Stimulated activated CD8-positive, alpha-beta memory T cell treated with anti-CD3 and anti-CD28 coated beads, Interleukin-7, amount 100 ng/mL, for 1 hour (primary cell): ENCODE measurements around the gene ESR1.
"Not testable (repeated sequence)": the region's sequence is repeated elsewhere in the genome, so short reads cannot be mapped to it uniquely, and the experiment has no call there.

ENCODE experiments used
- DNase-seq, 2 donors: peaks; one replicate each; pipeline ENCODE4 v3.0.0-alpha.2; 2020; ENCODE audit warnings: low read depth in 2 of 2

The ESR1 gene

DNA sequence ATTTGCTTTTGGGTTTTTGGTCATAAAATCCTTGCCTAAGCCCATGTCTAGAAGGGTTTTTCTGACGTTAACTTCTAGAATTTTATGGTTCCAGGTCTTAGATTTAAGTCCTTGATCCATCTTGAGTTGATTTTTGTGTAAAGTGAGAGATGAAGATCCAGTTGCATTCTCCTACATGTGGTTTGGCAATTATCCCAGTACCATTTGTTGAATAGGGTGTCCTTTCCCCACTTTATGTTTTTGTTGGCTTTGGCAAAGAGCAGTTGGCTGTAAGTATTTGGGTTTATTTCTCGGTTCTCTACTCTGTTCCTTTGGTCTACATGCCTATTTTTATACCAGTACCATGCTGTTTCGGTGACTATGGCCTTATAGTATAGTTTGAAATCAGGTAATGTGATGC, 86.9 kb downstream of the ESR1 start:
- DNase-seq = not testable (repeated sequence)

DNA sequence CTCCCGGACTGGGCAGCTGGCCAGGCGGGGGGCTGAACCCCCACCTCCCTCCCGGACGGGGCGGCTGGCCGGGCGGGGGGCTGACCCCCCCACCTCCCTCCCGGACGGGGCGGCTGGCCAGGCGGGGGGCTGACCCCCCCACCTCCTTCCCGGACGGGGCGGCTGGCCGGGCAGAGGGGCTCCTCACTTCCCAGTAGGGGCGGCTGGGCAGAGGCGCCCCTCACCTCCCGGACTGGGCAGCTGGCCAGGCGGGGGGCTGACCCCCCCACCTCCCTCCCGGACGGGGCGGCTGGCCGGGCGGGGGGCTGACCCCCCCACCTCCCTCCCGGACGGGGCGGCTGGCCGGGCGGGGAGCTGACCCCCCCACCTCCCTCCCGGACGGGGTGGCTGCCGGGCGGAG, 91.7 kb downstream of the ESR1 start:
- DNase-seq = not testable (repeated sequence)

DNA sequence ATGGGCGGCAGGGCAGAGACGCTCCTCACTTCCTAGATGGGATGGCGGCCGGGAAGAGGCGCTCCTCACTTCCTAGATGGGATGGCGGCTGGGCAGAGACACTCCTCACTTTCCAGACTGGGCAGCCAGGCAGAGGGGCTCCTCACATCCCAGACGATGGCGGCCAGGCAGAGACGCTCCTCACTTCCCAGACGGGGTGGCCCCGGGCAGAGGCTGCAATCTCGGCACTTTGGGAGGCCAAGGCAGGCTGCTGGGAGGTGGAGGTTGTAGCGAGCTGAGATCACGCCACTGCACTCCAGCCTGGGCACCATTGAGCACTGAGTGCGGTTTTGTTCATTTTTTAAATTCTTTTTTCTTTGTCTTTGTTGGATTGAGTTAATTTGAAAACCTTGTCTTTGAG, 92.3 kb downstream of the ESR1 start:
- not testable (repeated sequence) for DNase-seq

DNA sequence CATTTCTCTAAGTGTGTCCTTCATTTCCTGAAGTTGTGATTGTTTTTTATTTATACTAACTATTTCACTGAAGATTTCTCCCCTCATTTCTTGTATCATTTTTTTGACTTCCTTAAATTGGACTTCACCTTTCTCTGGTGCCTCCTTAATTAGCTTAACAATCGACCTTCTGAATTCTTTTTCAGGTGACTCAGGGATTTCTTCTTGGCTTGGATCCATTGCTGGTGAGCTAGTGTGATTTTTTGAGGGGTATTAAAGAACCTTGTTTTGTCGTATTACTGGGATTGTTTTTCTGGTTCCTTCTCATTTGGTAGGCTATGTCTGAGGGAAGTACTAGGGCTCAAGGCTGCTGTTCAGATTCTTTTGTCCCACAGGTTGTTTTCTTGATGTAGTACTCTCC, 92.8 kb downstream of the ESR1 start:
- no peak for DNase-seq

DNA sequence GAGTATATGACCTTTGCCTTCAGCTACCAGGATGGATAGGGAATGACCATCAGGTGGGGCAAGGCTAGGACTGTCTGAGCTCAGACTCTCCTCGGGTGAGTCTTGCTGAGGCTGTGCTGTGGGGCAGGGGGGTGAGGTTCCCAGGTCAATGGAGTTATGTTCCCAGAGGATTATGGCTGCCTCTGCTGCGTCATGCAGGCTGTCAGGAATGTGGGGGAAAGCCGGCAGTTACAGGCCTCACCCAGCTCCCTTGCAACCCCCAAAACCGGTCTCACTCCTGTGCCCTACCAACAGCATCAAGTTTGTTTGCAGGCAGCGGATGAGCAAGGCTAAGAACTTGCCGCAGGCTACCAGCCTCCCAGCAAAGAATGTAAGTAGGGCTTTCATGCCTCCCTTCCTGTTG, 93.5 kb downstream of the ESR1 start:
- DNase-seq = no peak

DNA sequence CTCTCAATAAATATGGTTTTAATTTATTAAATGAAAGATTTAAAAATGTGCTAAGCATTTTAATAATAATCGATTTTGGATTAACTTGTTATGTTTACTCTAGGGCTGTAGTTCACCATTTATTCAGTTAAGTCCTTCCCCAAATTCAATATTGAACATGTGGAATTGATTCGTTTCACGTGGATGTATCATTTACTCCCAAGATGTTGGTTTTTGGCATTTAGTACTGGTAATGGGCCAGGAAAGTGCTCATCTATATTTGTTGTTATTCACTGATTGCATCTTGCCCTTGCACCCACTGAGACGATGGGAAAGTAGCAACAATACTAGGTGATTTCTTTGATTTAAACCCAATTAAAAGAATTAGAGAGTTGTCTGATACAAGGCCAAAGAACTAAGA, 97.1 kb downstream of the ESR1 start:
- no peak for DNase-seq

DNA sequence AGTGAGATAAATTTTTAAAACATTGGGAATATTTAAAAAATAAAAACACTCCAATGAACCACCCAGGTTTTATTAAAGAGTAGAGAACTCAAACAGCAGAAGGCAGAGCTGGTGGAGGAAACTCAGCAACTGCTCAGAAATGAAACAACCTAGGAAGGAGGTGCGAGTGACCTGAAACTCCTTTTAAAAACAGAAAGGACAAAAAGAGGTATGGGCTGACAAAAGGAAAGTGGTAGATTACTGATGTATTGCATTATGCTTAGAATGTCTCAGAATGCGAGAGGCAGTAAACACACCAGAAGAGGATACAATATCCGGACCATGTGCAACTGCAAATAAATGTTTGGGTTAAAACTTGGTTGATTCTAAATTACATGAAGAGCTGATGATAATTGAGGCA, 97.6 kb downstream of the ESR1 start:
- no peak for DNase-seq

DNA sequence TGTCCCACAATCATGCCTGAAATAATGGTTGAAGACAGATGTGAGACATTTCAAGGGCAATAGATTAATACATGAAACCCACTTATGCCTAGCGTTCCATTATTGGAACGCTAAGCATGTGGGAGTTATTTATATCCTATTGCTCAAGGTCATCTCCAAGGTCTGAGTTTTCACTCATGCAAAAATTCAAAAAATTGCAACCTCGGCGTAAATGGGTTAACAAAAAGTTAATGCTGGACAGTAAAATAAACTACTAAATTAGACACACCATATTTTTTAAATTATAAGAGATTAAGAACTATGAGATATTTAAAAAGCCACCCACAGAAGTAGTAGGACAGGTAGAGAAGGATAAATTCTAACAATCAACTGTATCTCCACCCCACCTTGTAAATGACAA, 98.4 kb downstream of the ESR1 start:
- no peak for DNase-seq

DNA sequence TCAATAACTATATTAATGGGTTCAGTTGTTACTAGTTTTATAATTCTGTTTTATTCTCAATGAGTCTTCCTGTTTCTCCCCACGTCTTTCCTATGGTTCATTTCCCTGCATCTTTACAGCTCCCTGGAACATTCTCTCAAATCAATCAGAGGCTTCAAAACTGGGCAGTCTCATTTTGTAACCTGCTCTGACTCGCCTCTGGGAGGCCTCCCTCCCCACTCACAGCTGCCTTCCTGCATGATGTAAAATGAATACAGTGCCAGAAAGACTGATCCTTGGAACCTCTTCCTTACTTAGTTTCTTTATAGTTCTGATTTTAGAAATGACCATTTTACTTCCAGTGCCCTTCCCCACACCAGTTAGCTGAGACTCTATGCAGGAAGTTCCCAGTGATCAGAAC, 103.9 kb downstream of the ESR1 start:
- no peak for DNase-seq

DNA sequence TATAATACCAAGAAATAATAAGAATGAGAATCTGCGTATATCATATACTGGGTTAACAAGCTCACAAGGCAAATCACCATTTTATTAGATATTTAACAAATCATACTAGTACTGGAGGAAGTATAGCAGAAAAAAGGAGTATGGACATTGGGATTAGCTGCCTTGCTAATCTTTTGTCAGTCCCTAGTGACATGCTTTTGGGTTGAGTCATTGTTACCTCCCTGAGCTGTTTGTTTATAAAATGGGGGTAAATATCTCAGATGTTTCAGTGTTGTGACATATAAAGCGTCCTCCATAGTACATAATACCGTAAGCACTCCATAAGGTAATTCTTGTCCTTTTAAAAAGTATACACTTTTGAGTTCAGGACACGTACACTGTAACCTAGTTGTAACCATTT, 107.0 kb downstream of the ESR1 start:
- DNase-seq = no peak

DNA sequence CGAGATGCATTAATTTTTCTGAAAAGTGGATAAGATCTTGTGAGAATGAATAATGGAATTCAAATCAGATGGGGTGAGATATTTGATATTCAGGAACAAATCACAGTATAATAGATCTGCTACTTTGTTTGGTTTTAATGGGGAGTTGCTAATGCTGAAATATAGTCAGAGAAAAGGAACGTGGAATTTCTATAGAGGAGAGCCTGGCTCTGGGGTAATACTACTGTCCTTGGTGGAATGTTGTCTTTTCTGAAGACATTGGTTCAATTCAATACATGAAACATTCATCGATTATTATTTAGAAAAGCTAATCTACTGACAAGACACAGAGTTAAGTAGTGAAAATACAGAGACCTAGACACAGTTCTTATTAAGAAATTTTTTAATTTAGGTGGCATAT, 108.6 kb downstream of the ESR1 start:
- DNase-seq = no peak

DNA sequence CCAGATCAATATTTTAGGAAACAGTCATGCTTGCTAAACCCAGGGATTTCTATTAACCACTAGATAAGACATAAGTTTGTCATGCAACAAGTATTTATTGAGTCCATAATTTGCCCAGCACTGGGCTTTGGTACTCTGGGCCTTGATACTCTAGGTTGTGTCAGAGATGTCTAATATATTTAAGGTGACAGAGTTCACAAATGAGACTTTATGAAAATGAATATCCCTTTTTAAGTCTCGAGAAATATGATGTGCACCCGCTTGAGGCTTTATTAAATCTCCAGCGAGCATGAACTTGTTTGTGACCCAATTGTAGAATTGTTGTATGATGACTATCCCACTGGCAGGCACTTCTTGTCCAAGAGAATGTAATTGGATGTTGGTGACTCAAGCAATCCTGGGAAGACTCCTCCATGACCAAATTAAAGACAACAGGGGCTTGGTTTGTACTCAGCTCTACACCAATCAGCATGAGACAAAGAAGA, 109.2 kb downstream of the ESR1 start:
- DNase-seq = no peak

DNA sequence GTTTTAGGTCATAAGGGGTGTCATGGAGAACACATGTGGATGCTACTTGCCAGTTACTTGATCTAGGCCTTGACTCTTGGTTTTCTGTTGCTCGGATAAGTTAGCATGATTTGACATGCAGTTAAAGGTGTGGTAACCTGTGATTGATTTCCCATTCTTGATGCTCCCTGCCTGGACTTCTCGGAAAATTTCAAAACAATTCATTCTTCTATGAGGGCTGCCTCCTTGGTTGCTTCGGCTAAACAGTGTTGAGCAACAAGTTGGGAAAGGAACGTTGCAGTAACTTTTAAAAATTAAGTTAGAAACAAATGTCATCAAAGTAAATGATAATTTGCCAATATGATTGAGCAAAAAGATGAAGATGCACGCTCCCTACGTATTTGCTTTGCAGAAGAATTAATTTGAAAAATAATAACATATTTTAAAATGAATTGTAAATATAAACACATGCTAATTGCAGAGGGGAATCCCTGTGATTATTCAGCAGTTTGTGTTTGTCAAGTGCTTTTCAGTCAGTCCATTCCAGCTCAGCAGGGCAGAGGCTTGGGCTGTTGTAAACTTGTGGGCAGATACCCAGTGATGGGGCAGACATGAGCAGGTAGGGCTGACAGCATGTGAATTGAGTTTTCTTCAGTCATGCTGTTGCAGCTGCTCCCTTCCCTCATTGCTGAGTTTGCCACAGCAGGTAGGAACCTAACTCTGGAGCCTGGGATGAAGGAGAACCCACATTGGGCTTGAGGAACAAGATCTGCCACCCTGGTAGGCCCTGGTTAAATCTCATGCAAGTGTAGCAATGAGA, 110.2 kb downstream of the ESR1 start:
- DNase-seq = no peak

DNA sequence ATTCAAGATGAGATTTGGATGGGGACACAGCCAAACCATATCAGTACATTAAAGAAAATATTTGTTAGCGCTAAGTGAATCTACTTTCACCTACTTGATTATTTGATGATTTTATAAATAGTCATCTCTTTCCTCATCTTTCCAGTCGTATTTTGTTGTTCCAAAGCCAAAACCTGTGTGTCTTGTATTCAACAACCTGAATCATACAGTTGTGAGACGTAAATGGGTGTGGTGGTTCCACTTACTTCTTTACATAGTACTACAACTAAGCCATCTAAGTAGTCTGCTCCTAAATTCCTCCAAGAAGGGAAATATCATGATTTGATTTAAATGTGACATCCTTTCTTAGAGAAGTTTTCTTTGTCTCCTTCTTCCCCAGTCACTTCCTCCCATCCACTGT, 132.8 kb downstream of the ESR1 start:
- no peak for DNase-seq

DNA sequence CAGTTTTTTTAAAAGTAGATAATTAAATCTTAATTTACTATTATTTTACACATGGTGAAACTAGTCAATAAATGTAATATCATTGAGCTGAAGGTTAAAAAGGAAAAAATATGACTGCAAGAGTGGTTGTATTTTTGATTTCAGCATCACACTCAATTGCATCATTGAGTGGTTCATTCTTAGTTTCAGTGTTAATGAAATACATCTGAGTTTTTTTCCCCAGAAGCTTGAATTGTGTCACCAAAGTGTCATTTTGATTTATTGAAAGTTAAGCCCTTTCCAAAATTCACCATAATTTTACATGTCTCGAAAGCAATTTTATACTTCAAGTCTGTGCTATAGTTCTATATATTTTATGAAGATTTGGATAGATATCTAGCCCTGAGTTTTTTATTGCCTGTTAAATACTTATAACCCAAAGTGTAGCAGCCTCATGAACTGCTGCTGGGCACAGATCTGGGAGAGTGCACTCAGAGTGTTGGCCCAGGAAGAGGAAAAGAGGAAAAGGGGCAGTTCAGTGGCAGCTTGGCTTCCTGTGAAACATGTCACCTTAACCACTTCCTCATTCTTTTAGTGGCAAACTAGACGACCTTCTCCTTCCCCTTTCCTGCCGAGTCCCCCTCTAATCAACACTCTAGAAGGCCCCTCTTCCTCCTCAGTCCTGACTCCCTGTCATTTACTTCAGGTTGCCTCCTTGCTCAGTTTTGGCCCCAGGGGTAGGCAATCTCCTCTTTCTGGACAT, 140.7 kb downstream of the ESR1 start:
- DNase-seq = no peak

DNA sequence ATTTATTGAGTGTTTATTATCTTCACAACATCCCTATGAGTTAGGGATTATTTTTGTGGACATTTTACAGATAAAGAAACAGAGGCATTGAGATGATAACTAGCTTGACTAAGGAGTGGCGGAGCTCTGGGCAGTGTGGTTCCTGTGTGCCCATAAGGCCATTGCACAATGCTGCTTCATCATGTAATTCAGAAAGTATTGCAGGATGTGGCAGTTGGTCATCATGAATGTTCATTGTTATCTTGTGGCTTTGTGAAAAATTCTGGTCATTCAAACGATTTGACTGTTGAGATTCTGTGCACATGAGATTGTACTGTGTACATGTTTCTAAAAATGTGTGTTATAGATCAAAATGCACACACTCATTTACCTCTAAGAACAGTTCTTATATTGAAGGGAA, 150.8 kb downstream of the ESR1 start:
- DNase-seq = no peak

DNA sequence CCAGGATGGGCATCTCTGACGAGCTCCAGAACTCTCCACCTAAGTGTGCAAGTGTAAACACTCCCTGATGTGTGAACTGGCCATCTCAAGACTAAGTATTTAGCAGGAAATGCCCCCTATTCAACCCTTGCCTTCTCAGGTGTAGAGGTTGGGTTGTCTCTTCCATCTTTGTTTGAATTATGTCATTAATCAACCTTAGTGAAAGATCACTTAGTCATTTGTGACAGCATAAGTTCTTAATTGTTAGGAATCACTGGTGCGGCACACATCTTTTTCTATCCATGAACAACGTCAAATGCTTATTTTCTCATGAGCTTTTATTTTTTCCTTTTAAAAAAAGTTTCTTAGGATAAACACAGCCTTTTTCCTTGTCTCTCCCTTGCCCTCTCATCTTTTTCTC, 151.6 kb downstream of the ESR1 start:
- no peak for DNase-seq

DNA sequence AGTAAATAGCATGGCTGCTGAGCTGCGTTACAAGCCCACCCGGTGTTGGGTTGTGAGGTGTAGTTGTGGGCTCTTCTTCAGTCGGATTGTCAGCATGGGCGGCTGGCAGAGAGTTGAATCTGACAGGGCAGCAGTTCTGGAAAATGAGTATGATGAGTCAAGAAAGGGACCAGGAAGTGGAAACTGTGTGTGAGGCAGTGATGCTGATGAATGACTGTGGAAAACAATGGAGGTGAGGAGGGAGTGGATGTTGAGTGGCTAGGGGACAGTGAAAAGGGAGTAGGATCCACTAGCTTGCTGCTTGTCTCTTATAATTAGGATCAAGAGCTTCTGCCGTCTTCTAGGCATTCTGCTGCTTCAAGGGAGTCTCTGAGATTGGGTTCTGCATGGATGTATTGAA, 154.3 kb downstream of the ESR1 start:
- no peak for DNase-seq

DNA sequence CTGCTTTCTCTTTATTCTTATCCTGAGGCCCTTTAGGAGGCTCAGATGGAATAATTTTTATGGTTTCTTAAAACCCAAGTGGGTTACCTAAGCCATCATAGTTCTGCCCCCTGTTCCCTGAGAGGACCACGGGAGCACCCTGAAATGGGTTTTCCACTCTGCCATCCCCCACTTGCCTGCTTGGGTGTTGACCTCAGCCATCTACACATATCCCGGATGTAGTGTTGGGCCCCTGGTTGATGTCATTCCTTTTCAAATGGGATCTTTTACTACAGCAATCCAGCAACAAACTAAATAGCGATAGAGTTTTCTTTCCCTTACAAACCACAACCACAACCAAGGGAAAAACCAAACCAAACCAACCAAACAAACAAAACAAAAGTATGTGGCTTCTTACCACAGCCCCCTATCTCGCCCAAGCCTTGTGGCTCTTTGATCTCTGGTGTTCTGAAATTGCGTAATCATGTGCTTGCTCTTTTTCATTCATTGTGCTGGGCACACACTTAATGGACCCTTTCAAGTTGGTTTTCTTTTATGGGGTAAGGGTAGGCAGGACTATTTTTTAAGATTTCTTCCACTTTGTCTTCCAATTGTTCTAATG, 154.9 kb downstream of the ESR1 start:
- DNase-seq = no peak

DNA sequence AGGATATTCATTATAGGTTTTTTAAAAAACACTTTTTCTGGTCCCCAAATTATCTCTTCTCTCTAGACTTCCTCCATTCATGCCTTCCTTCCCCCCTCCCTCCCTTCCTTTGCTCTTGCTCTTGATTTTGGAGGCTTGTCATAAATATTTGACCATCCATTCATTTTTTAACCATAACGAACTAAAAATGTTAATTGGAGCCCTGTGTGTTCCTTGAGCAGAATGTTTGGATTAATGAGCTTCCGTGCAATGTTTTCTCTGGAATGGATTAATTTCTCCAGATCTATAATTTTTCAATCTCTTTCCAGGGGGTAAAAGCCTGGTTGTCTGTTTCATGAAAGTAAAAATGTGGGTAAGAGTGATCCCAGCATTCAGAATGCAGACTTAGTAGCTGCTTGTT, 155.5 kb downstream of the ESR1 start:
- no peak for DNase-seq

DNA sequence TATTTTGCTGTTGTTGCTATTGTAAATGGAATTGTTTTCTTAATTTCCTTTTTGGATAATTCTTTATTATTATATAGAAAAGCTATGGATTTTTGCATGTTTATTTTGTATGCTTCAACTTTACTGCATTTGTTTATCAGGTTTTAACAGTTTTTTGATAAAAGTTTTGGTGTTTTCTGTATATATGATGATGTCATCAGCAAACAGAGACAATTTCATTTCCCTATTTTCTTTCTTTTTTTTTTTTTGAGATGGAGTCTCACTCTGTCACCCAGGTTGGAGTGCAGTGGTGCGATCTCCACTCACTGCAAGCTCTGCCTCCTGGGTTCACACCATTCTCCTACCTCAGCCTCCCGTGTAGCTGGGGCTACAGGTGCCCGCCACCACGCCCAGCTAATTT, 156.9 kb downstream of the ESR1 start:
- DNase-seq = not testable (repeated sequence)

DNA sequence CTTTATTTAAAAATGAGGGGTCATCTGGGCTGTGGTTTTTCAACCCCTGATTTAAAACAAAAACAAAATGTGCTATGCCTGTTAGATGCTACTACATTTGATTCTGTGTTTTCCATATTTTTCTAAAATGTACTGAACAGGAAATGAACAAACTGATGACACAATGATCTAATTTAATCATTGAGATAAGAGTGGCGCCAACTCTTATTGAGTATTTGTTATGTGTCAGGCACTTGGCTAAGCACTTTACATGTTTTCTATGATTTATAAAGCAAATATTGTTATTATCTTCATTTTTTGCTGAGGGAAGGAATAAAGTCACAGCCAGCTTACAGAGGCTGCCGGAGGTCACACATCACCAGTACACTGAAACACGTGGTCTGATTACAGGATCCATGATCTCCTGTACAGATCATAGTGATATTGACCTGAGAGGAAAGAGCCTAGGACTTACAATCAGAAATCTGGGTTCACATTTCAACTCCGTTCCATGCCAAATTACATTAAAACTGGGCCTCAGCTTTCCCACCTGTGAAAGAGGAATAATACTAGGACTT, 166.7 kb downstream of the ESR1 start:
- DNase-seq = no peak

DNA sequence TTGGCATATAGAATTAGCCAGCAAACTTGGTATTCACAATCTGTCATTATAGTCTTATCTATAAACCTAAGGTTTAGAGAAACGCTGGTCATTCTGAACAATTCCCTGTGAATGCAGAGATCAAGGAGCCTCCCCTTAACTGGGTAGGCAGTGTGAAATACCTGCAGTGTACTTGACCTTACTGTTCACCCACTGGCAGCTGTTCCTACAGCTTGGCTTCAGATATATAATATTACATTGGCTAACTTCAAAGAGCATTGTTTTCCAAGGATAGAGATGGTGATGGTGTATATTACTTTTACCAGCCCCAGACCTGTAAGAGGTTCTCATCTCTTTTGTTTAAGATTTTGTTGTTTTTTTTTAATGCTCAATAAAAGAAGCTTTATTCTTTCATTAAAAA, 168.3 kb downstream of the ESR1 start:
- no peak for DNase-seq
